CD14-positive monocyte (primary cell): Measurements from ENCODE around the gene STXBP5. TPM values are rescaled to one million over a fixed set of nuclear protein-coding genes. Genes with fewer than 3 reads are reported as not detected.
A peak's percentile ranks its signal among the peaks of the same experiment; 100 is the strongest.

Source experiments
- DNase-seq, 3 donors: peaks; one replicate each; pipeline ENCODE4 v3.0.0-alpha.2; 2011 to 2022
- H2AFZ ChIP-seq: 2 replicates; pipeline ENCODE4 v1.6.0; 2012; ENCODE audit warnings: mild to moderate bottlenecking, low read depth, low read length, inconsistent platforms; ENCODE audit not compliant: insufficient read depth, poor library complexity, severe bottlenecking
- H3K27ac ChIP-seq, 2 donors: 1 replicate in 1 of 2; 2 replicates in 1 of 2; pipeline ENCODE4 v1.5.1; 2012 to 2013; ENCODE audit warnings: low read length in 2 of 2, control low read depth in 1 of 2, inconsistent platforms in 1 of 2, low read depth in 1 of 2, mild to moderate bottlenecking in 1 of 2
- H3K27me3 ChIP-seq, 2 donors: one replicate each; pipeline versions ENCODE4 v1.6.0 to v1.6.1; 2011 to 2013; ENCODE audit warnings: low read length in 2 of 2; ENCODE audit not compliant: control insufficient read depth in 2 of 2, insufficient read depth in 2 of 2
- H3K36me3 ChIP-seq, 2 donors: replicated peaks in 1 of 2; 1 replicate in 1 of 2; 2 replicates in 1 of 2; pipeline versions ENCODE4 v1.5.1 to v1.6.1; 2012 to 2013; ENCODE audit warnings: low read length in 2 of 2, control low read depth in 1 of 2, inconsistent platforms in 1 of 2, mild to moderate bottlenecking in 1 of 2; ENCODE audit not compliant: insufficient read depth in 2 of 2, control insufficient read depth in 1 of 2
- H3K4me1 ChIP-seq, 2 donors: 1 replicate in 1 of 2; 2 replicates in 1 of 2; pipeline versions ENCODE4 v1.5.1 to v1.6.1; 2012 to 2013; ENCODE audit warnings: low read length in 2 of 2, control low read depth in 1 of 2, inconsistent platforms in 1 of 2, mild to moderate bottlenecking in 1 of 2, moderate library complexity in 1 of 2; ENCODE audit not compliant: insufficient read depth in 2 of 2, control insufficient read depth in 1 of 2
- H3K4me2 ChIP-seq: replicated peaks from 2 replicates; pipeline ENCODE3; 2012; ENCODE audit warnings: low read length, moderate library complexity, mild to moderate bottlenecking; ENCODE audit not compliant: poor library complexity, severe bottlenecking; ENCODE audit errors: extremely low read depth
- H3K4me3 ChIP-seq, 3 experiments: fragments of 200-600 bp in 1 of 3; sonication (generic) in 1 of 3; replicated peaks in 1 of 3; 1 replicate in 2 of 3; 2 replicates in 1 of 3; pipeline ENCODE4 v1.5.1; 2011 to 2013; ENCODE audit warnings: low read length in 3 of 3, mild to moderate bottlenecking in 3 of 3, control low read depth in 2 of 3, low read depth in 2 of 3, inconsistent platforms in 1 of 3, moderate library complexity in 1 of 3
- H3K79me2 ChIP-seq: 2 replicates; pipeline ENCODE4 v1.6.0; 2012; ENCODE audit warnings: mild to moderate bottlenecking, control low read depth, inconsistent platforms, low read length, moderate library complexity; ENCODE audit not compliant: insufficient read depth
- H3K9ac ChIP-seq: 2 replicates; pipeline ENCODE4 v1.6.0; 2017; ENCODE audit warnings: low read length, mild to moderate bottlenecking; ENCODE audit not compliant: insufficient read depth, poor library complexity, severe bottlenecking
- H3K9me3 ChIP-seq, 2 donors: replicated peaks in 1 of 2; 1 replicate in 1 of 2; 2 replicates in 1 of 2; pipeline versions ENCODE4 v1.5.1 to v1.6.1; 2012 to 2013; ENCODE audit warnings: low read length in 2 of 2, control low read depth in 1 of 2; ENCODE audit not compliant: control insufficient read depth in 1 of 2, insufficient read depth in 1 of 2
- H4K20me1 ChIP-seq: 2 replicates; pipeline ENCODE4 v1.6.0; 2012; ENCODE audit warnings: mild to moderate bottlenecking, low read length, control low read depth, moderate library complexity; ENCODE audit not compliant: insufficient read depth
- H3K27ac Mint-ChIP-seq, 7 donors: one replicate each; pipeline ENCODE4 v1.8.0; 2020; ENCODE audit warnings: mild to moderate bottlenecking in 7 of 7, mixed read lengths in 7 of 7, moderate library complexity in 6 of 7, inconsistent platforms in 2 of 7
- H3K27me3 Mint-ChIP-seq, 3 donors: one replicate each; pipeline ENCODE4 v1.8.0; 2021 to 2022; ENCODE audit warnings: low read depth in 3 of 3, mild to moderate bottlenecking in 3 of 3, mixed read lengths in 3 of 3, moderate library complexity in 3 of 3, inconsistent platforms in 1 of 3
- H3K36me3 Mint-ChIP-seq, 2 donors: one replicate each; pipeline ENCODE4 v1.8.0; 2020; ENCODE audit warnings: mixed read lengths in 2 of 2, inconsistent platforms in 1 of 2, mild to moderate bottlenecking in 1 of 2
- H3K4me1 Mint-ChIP-seq: one replicate; pipeline ENCODE4 v1.8.0; 2020; ENCODE audit warnings: mild to moderate bottlenecking, mixed read lengths
- H3K4me3 Mint-ChIP-seq, 2 donors: one replicate each; pipeline ENCODE4 v1.8.0; 2020; ENCODE audit warnings: mild to moderate bottlenecking in 2 of 2, mixed read lengths in 2 of 2, moderate library complexity in 1 of 2
- H3K9me3 Mint-ChIP-seq, 7 donors: one replicate each; pipeline ENCODE4 v1.8.0; 2020 to 2022; ENCODE audit warnings: mixed read lengths in 7 of 7, mild to moderate bottlenecking in 6 of 7, moderate library complexity in 6 of 7, inconsistent platforms in 2 of 7
- WGBS: methylation state at CpG from one replicate; pipeline ENCODE4 v1.1.5; 2013; ENCODE audit warnings: missing lambda C conversion rate; ENCODE audit not compliant: insufficient coverage; 5-methylcytosine and 5-hydroxymethylcytosine counted together
- intact Hi-C, 2 donors: fragments of 100-400 bp; cut with micrococcal nuclease; formaldehyde crosslinking; loops; one replicate each; pipeline versions ENCODE4 v1.15.0 to v1.15.1; 2023
- polyA plus RNA-seq, 3 donors: library from polyadenylated mRNA; depleted of rRNA in 1 of 3; unstranded in 2 of 3; stranded (reverse) in 1 of 3; fragments of 300-500 nt in 2 of 3; fragments of >200 nt in 1 of 3; fragmentation: Illumina TruSeq in 2 of 3; gene quantifications; 1 replicate in 2 of 3; 2 replicates in 1 of 3; pipeline ENCODE4 v1.2.3, GENCODE V29; 2012 to 2021
- TF ChIP-seq, protein P1 (sequence below): fragments of 200-600 bp; IDR thresholded peaks from one replicate; pipeline ENCODE4 v1.8.0; 2022; ENCODE audit warnings: antibody characterized with exemption, mild to moderate bottlenecking

The STXBP5 gene
- polyA plus RNA-seq, 3 donors, result 1.5 to 8.8 (median 2.0) TPM

- H3K36me3 Mint-ChIP-seq, result peaks cover 0 to 7% of the 10 kb centered on the region in 2 donors
- TF ChIP-seq, protein P1, sequence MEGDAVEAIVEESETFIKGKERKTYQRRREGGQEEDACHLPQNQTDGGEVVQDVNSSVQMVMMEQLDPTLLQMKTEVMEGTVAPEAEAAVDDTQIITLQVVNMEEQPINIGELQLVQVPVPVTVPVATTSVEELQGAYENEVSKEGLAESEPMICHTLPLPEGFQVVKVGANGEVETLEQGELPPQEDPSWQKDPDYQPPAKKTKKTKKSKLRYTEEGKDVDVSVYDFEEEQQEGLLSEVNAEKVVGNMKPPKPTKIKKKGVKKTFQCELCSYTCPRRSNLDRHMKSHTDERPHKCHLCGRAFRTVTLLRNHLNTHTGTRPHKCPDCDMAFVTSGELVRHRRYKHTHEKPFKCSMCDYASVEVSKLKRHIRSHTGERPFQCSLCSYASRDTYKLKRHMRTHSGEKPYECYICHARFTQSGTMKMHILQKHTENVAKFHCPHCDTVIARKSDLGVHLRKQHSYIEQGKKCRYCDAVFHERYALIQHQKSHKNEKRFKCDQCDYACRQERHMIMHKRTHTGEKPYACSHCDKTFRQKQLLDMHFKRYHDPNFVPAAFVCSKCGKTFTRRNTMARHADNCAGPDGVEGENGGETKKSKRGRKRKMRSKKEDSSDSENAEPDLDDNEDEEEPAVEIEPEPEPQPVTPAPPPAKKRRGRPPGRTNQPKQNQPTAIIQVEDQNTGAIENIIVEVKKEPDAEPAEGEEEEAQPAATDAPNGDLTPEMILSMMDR, result no peak
Observed at GRCh38 chr6:147192278-147192911, 11.8 kb upstream of the STXBP5 start.

GRCh38 chr6:147194652-147195411 lies 9.4 kb upstream of the STXBP5 start:
- Histone ChIP-seq H2AFZ (no peak overlapping the region), H3K27ac (peak overlapping the region in 1 of 2 donors; percentile 28), H3K36me3 (no peaks in the 10 kb centered on the region), H4K20me1 (no peaks in the 10 kb centered on the region), H3K27me3 (no peaks in the 10 kb centered on the region), H3K4me3 (peak overlapping the region in 1 of 3 experiments; percentile 5), H3K4me1 (peaks cover 20 to 21% of the 10 kb centered on the region in 2 donors), H3K79me2 (no peaks in the 10 kb centered on the region), H3K9me3 (no peaks in the 10 kb centered on the region), H3K4me2 (peak overlapping the region; percentile 13), H3K9ac (no peak overlapping the region)
- TF ChIP-seq, protein P1, result no peak
- no peaks in the 10 kb centered on the region for H3K9me3 Mint-ChIP-seq
- peaks cover 0 to 7% of the 10 kb centered on the region in 2 donors for H3K36me3 Mint-ChIP-seq
- peak overlapping the region in 1 of 2 donors; percentile 7 for H3K4me3 Mint-ChIP-seq
- peak; percentile 36 to 64 (median 57) for DNase-seq
- H3K27ac Mint-ChIP-seq, result peak overlapping the region in 6 of 7 donors; percentile 62 to 81 (median 75)
- intact Hi-C loops, result no loop called here
- peaks cover 31% of the 10 kb centered on the region for H3K4me1 Mint-ChIP-seq
- peaks cover 0 to 2% (median 0%) of the 10 kb centered on the region in 3 donors for H3K27me3 Mint-ChIP-seq
- 100% methylated on average over 2 of the region's 6 CpGs for WGBS

More at GRCh38 chr6:147192278-147192911, 11.8 kb upstream of the STXBP5 start:
- H4K20me1 ChIP-seq, result no peaks in the 10 kb centered on the region
- no peaks in the 10 kb centered on the region for H3K9me3 ChIP-seq
- 51% methylated on average over 2 of the region's 3 CpGs for WGBS
- Mint-ChIP-seq H3K4me3 (no peak overlapping the region), H3K27ac (no peak overlapping the region), H3K4me1 (peaks cover 31% of the 10 kb centered on the region), H3K9me3 (no peaks in the 10 kb centered on the region), H3K27me3 (no peaks in the 10 kb centered on the region)
- H3K4me1 ChIP-seq, result peaks cover 20 to 21% of the 10 kb centered on the region in 2 donors
- no peak overlapping the region for H3K4me2 ChIP-seq
- no peak overlapping the region for H3K9ac ChIP-seq
- H3K27me3 ChIP-seq, result no peaks in the 10 kb centered on the region
- H3K79me2 ChIP-seq, result no peaks in the 10 kb centered on the region
- H3K27ac ChIP-seq, result no peak overlapping the region
- H2AFZ ChIP-seq, result no peak overlapping the region
- H3K4me3 ChIP-seq, result no peak overlapping the region
- intact Hi-C loops, result no loop called here
- H3K36me3 ChIP-seq, result no peaks in the 10 kb centered on the region
- no peak for DNase-seq
